Activated naive CD4-positive, alpha-beta T cell treated with anti-CD3 and anti-CD28 coated beads, Interleukin-2, amount 50 U/mL, for 16 hours (primary cell): ENCODE data around the gene SLC5A9.

Experiments used
- DNase-seq: peaks from one replicate; pipeline ENCODE4 v3.0.0-alpha.2; 2020

SLC5A9 gene

GRCh38 chr1:48214820-48215219 lies 7.7 kb upstream of the SLC5A9 start:
- no peak for DNase-seq

GRCh38 chr1:48215222-48215621 lies 7.3 kb upstream of the SLC5A9 start:
- DNase-seq = no peak

GRCh38 chr1:48215889-48216288 lies 6.6 kb upstream of the SLC5A9 start:
- DNase-seq = no peak

GRCh38 chr1:48216313-48216712 lies 6.2 kb upstream of the SLC5A9 start:
- DNase-seq = no peak

GRCh38 chr1:48216941-48217340 lies 5.6 kb upstream of the SLC5A9 start:
- no peak for DNase-seq

GRCh38 chr1:48217856-48218255 lies 4.7 kb upstream of the SLC5A9 start:
- DNase-seq = no peak

- DNase-seq = no peak
Observed at GRCh38 chr1:48219803-48220202, 2.7 kb upstream of the SLC5A9 start.

- no peak for DNase-seq
Observed at GRCh38 chr1:48221122-48221521, 1.4 kb upstream of the SLC5A9 start.

GRCh38 chr1:48221657-48222056 lies 859 bp upstream of the SLC5A9 start:
- no peak for DNase-seq

- no peak for DNase-seq
Observed at GRCh38 chr1:48223366-48224240, 1.1 kb downstream of the SLC5A9 start.

- no peak for DNase-seq
Observed at GRCh38 chr1:48224791-48225190, 2.3 kb downstream of the SLC5A9 start.

- DNase-seq = no peak
Observed at GRCh38 chr1:48225579-48225978, 3.1 kb downstream of the SLC5A9 start.

- no peak for DNase-seq
Observed at GRCh38 chr1:48227165-48228013, 4.9 kb downstream of the SLC5A9 start.

- DNase-seq = no peak
Observed at GRCh38 chr1:48228156-48228555, 5.6 kb downstream of the SLC5A9 start.

GRCh38 chr1:48229317-48229716 lies 6.8 kb downstream of the SLC5A9 start:
- no peak for DNase-seq

GRCh38 chr1:48230236-48230635 lies 7.7 kb downstream of the SLC5A9 start:
- no peak for DNase-seq

GRCh38 chr1:48232722-48233121 lies 10.2 kb downstream of the SLC5A9 start:
- DNase-seq = no peak

- no peak for DNase-seq
Observed at GRCh38 chr1:48233666-48234485, 11.4 kb downstream of the SLC5A9 start.

- no peak for DNase-seq
Observed at GRCh38 chr1:48235652-48236051, 13.1 kb downstream of the SLC5A9 start.

- DNase-seq = no peak
Observed at GRCh38 chr1:48236716-48237470, 14.4 kb downstream of the SLC5A9 start.

GRCh38 chr1:48242141-48242736 lies 19.7 kb downstream of the SLC5A9 start:
- no peak for DNase-seq

- DNase-seq = no peak
Observed at GRCh38 chr1:48245106-48245505, 22.6 kb downstream of the SLC5A9 start.
